Inflammatory macrophage treated with lipopolysaccharide for 1 hour (primary cell): Measurements from ENCODE around the gene LCN12.

ENCODE experiments used
- DNase-seq, 2 donors: peaks; one replicate each; pipeline ENCODE4 v3.0.0-alpha.2; 2020 to 2022

Gene LCN12

GRCh38 chr9:136974817-136975535, 22.9 kb downstream of the LCN12 start:
- peak in 1 of 2 donors; percentile 26 for DNase-seq

GRCh38 chr9:136975644-136976043, 23.6 kb downstream of the LCN12 start:
- peak in 1 of 2 donors; percentile 20 for DNase-seq

GRCh38 chr9:136977223-136977622, 25.1 kb downstream of the LCN12 start, which contains the start of gene PTGDS:
TSS of gene PTGDS (plus strand) at chr9:136977504. CDS start at chr9:136977579, 75 bp downstream.
- DNase-seq: no peak

GRCh38 chr9:136977649-136978072, 25.6 kb downstream of the LCN12 start:
- no peak for DNase-seq

GRCh38 chr9:136978073-136978864, 26.2 kb downstream of the LCN12 start:
- DNase-seq: peak; percentile 38 to 51

- DNase-seq: no peak
Measured at GRCh38 chr9:136978865-136979544, 26.9 kb downstream of the LCN12 start.

GRCh38 chr9:136979769-136980587, 27.9 kb downstream of the LCN12 start:
- no peak for DNase-seq

GRCh38 chr9:136980669-136981478, 28.8 kb downstream of the LCN12 start:
- no peak for DNase-seq

- no peak for DNase-seq
Measured at GRCh38 chr9:136981588-136982231, 29.6 kb downstream of the LCN12 start.

- no peak for DNase-seq
Measured at GRCh38 chr9:136982232-136983051, 30.4 kb downstream of the LCN12 start, which contains the start of gene LCNL1. TSS of gene LCNL1 (plus strand) at chr9:136982993. CDS start at chr9:136983587, 594 bp downstream.

- DNase-seq: no peak
Measured at GRCh38 chr9:136983167-136983566, 31.1 kb downstream of the LCN12 start.

GRCh38 chr9:136983656-136984314, 31.7 kb downstream of the LCN12 start:
- no peak for DNase-seq

GRCh38 chr9:136984464-136985026, 32.5 kb downstream of the LCN12 start:
- no peak for DNase-seq

GRCh38 chr9:136985027-136985602, 33.0 kb downstream of the LCN12 start:
- DNase-seq: no peak

GRCh38 chr9:136985853-136986252, 33.8 kb downstream of the LCN12 start:
- no peak for DNase-seq

- no peak for DNase-seq
Measured at GRCh38 chr9:136988872-136989271, 36.8 kb downstream of the LCN12 start.

- no peak for DNase-seq
Measured at GRCh38 chr9:136990242-136990911, 38.3 kb downstream of the LCN12 start.
